ENCODE measurements around the gene ANKRD60. TPM values are rescaled to one million over a fixed set of nuclear protein-coding genes. Genes with fewer than 3 reads are reported as not detected.
A peak's percentile ranks its signal among the peaks of the same experiment; 100 is the strongest.

The ANKRD60 gene
- polyA plus RNA-seq (2013, experiment 1 of 2; ENCODE audit: insufficient read length): not detected
- not detected for polyA plus RNA-seq (2013, experiment 2 of 2; ENCODE audit: insufficient read length)

GRCh38 chr20:58228484-58229197 lies at the start of gene ANKRD60:
Gene ANKRD60 (minus strand): TSS chr20:58228653. CDS start chr20:58228653, 0 bp downstream.
- peak; percentile 39 for DNase-seq

GRCh38 chr20:58277578-58278472 lies 49.4 kb upstream of the ANKRD60 start:
- DNase-seq: no peak

- no peak for DNase-seq
Observed at GRCh38 chr20:58277107-58277506, 48.7 kb upstream of the ANKRD60 start.

- no peak for DNase-seq
Observed at GRCh38 chr20:58274384-58274783, 45.9 kb upstream of the ANKRD60 start.

GRCh38 chr20:58271606-58272351 lies 43.3 kb upstream of the ANKRD60 start:
- DNase-seq: no peak

- DNase-seq: no peak
Observed at GRCh38 chr20:58268936-58269619, 40.6 kb upstream of the ANKRD60 start.

GRCh38 chr20:58268421-58268821 lies 40.0 kb upstream of the ANKRD60 start:
- no peak for DNase-seq

GRCh38 chr20:58267389-58268215 lies 39.1 kb upstream of the ANKRD60 start:
- DNase-seq: no peak

- no peak for DNase-seq
Observed at GRCh38 chr20:58264271-58264670, 35.8 kb upstream of the ANKRD60 start.

- DNase-seq: no peak
Observed at GRCh38 chr20:58261660-58262059, 33.2 kb upstream of the ANKRD60 start.

- peak; percentile 39 for DNase-seq
Observed at GRCh38 chr20:58260006-58260405, 31.6 kb upstream of the ANKRD60 start.

- no peak for DNase-seq
Observed at GRCh38 chr20:58256842-58257241, 28.4 kb upstream of the ANKRD60 start.

- no peak for DNase-seq
Observed at GRCh38 chr20:58256307-58256706, 27.9 kb upstream of the ANKRD60 start.

GRCh38 chr20:58254890-58255289 lies 26.4 kb upstream of the ANKRD60 start:
- DNase-seq: no peak

GRCh38 chr20:58251979-58252591 lies 23.6 kb upstream of the ANKRD60 start:
- DNase-seq: peak; percentile 94

- DNase-seq: no peak
Observed at GRCh38 chr20:58251348-58251978, 23.0 kb upstream of the ANKRD60 start.

GRCh38 chr20:58246346-58246745 lies 17.9 kb upstream of the ANKRD60 start:
- peak; percentile 24 for DNase-seq

- DNase-seq: no peak
Observed at GRCh38 chr20:58245931-58246330, 17.5 kb upstream of the ANKRD60 start.

GRCh38 chr20:58245181-58245891 lies 16.9 kb upstream of the ANKRD60 start:
- DNase-seq: no peak
